Progenitor cell of endocrine pancreas (in vitro differentiated cells): ENCODE measurements around the gene SORCS2. TPM values are rescaled to one million over a fixed set of nuclear protein-coding genes. Genes with fewer than 3 reads are reported as not detected.

Experiments used
- DNase-seq: peaks from one replicate; pipeline ENCODE4 v3.0.0; 2021; ENCODE audit warnings: low spot score; ENCODE audit not compliant: unreplicated experiment
- H3K27ac Mint-ChIP-seq: 2 replicates; pipeline ENCODE4 v1.8.0; 2021; ENCODE audit warnings: mild to moderate bottlenecking, moderate library complexity, mixed read lengths
- H3K27me3 Mint-ChIP-seq: 2 replicates; pipeline ENCODE4 v1.8.0; 2021; ENCODE audit warnings: mixed read lengths
- H3K36me3 Mint-ChIP-seq: 2 replicates; pipeline ENCODE4 v1.8.0; 2022; ENCODE audit warnings: mixed read lengths; ENCODE audit not compliant: insufficient read depth
- H3K4me1 Mint-ChIP-seq: 2 replicates; pipeline ENCODE4 v1.8.0; 2021; ENCODE audit warnings: low read depth, mixed read lengths
- H3K4me3 Mint-ChIP-seq: 2 replicates; pipeline ENCODE4 v1.8.0; 2021; ENCODE audit warnings: low read depth, mild to moderate bottlenecking, moderate library complexity, mixed read lengths
- H3K9me3 Mint-ChIP-seq: 2 replicates; pipeline ENCODE4 v1.8.0; 2021; ENCODE audit warnings: low read depth, mixed read lengths
- total RNA-seq: library from RNA; stranded (reverse); gene quantifications from 2 replicates; pipeline ENCODE4 v1.2.1, GENCODE V29; 2021
- TF ChIP-seq, protein P1 (sequence below): fragments of 200-600 bp; sonication (generic); IDR thresholded peaks from one replicate; pipeline ENCODE4 v1.5.0; 2021; ENCODE audit warnings: antibody characterized with exemption, mild to moderate bottlenecking; ENCODE audit not compliant: unreplicated experiment

The SORCS2 gene
- total RNA-seq, 1 donor from 2014 or later, result 2.2 TPM

DNA sequence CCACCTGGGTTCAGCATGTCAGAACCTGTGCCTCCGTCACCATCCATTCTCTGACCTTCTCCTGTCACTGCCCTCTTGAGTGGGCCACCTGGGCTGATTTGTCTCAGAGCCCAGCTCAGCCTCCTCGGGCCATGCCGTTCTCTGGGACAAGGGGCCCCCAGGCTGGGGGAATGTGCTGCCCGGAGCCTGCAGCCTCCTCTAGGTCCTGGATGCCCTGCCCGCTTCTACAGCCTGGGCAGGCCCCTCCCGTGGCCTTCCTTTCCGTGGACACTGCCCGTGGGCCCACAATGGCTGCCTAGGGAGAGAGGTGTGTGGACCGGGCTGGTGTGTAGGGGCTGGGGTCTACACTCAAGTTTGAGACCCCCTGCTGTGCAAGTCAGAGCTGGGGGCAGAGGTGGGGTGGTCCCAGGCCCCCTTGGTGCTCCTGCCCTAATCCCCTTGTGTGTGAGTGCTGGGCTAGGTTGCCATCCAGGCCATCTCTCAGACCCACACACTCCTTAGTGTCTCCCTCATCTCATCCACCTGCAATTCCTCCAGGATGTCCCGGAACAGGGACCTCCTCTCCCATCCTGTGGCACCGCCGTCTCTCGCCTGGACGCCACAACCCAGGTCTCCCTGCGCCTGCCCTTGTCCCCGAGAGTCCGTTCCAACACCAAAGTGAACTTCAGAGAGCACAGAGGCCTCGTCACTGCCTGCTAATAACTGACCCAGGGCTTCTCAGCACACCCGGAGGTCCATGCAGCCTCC lies 230.0 kb downstream of the SORCS2 start:
- Mint-ChIP-seq H3K27me3 (peaks cover 3% of the 10 kb centered on the region), H3K4me3 (no peak overlapping the region), H3K36me3 (no peaks in the 10 kb centered on the region), H3K27ac (no peak overlapping the region), H3K4me1 (no peaks in the 10 kb centered on the region), H3K9me3 (peaks cover 3% of the 10 kb centered on the region)
- DNase-seq, result no peak
- TF ChIP-seq, protein P1, sequence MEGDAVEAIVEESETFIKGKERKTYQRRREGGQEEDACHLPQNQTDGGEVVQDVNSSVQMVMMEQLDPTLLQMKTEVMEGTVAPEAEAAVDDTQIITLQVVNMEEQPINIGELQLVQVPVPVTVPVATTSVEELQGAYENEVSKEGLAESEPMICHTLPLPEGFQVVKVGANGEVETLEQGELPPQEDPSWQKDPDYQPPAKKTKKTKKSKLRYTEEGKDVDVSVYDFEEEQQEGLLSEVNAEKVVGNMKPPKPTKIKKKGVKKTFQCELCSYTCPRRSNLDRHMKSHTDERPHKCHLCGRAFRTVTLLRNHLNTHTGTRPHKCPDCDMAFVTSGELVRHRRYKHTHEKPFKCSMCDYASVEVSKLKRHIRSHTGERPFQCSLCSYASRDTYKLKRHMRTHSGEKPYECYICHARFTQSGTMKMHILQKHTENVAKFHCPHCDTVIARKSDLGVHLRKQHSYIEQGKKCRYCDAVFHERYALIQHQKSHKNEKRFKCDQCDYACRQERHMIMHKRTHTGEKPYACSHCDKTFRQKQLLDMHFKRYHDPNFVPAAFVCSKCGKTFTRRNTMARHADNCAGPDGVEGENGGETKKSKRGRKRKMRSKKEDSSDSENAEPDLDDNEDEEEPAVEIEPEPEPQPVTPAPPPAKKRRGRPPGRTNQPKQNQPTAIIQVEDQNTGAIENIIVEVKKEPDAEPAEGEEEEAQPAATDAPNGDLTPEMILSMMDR, result no peak

DNA sequence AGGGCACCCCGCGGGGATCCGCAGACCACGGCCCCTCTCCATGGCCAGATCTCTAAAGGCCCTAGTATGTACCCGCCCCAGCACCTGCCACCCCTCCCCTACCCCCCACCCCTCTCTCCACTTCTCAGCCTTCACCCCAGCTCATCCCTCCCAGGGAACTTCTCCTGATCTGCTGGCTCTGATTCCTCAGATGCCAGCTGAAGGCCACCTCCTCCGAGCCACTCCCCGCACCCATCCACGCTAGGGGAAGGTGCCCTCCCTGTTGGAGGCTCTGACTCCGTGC lies 230.5 kb downstream of the SORCS2 start:
- no peak for DNase-seq
- Mint-ChIP-seq H3K27me3 (peaks cover 3% of the 10 kb centered on the region), H3K36me3 (no peaks in the 10 kb centered on the region), H3K27ac (no peak overlapping the region), H3K9me3 (peaks cover 3% of the 10 kb centered on the region), H3K4me1 (peaks cover 1% of the 10 kb centered on the region), H3K4me3 (no peak overlapping the region)
- TF ChIP-seq, protein P1, result no peak

DNA sequence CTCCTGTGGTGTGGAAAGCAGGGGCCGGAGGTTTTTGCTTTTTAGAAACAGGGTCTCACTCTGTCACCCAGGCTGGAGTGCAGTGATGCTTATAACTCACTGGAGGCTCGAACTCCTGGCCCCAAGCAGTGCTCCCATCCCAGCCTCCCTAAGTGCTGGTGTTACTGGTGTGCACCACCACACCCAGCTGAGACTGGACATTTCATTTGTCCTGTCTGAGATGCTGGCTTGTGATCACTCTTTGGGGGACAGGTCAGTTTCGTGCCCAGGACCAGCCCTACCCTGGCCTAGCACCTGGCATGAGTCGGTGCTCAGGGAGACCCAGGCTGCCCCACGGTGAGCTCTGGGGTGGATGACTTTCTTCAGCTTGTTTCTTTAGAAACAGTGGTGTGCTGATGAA lies 231.1 kb downstream of the SORCS2 start:
- TF ChIP-seq, protein P1, result no peak
- Mint-ChIP-seq H3K27me3 (peaks cover 3% of the 10 kb centered on the region), H3K9me3 (no peaks in the 10 kb centered on the region), H3K4me3 (no peak overlapping the region), H3K36me3 (no peaks in the 10 kb centered on the region), H3K4me1 (peaks cover 5% of the 10 kb centered on the region), H3K27ac (no peak overlapping the region)
- no peak for DNase-seq

DNA sequence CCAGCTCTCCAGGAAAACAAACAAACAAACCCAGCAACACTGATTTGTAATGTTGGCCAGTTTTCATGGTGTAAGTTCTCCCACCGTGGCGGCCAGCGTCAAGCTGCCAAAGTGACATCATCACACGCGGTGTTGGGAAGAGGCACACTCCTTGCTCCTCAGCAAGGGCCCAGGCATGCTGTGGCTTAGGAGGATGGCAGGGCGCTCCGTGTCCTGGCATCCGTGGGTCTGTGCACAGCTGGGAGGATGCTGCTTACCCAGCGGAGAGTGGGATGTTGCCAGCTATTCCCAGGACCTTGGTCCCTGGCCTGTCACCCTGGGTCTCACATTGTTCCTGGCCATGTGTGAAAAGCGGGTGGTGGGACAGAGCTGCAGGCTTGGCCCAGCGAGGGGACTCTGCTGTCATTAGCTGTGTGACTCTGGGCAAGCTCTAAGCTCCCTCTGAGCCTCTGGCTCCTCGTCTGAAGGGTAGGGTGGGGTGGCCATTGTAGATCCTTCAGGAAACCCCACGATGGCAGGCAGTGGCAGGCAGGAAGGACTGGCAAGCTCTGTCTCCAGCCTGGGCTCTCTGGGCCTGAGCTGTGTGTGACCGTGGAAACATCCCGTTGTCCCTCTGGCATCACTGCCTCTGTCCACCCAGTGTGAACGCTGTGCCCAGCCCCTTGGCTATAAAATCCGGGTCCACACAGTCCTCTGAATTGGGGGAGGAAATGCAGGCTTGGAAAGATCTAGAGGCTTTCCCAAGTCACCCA lies 231.6 kb downstream of the SORCS2 start:
- no peak for DNase-seq
- no peaks in the 10 kb centered on the region for H3K9me3 Mint-ChIP-seq
- no peaks in the 10 kb centered on the region for H3K36me3 Mint-ChIP-seq
- H3K4me3 Mint-ChIP-seq, result no peak overlapping the region
- H3K27ac Mint-ChIP-seq, result no peak overlapping the region
- peaks cover 8% of the 10 kb centered on the region for H3K4me1 Mint-ChIP-seq
- H3K27me3 Mint-ChIP-seq, result peaks cover 3% of the 10 kb centered on the region
- TF ChIP-seq, protein P1, result no peak

DNA sequence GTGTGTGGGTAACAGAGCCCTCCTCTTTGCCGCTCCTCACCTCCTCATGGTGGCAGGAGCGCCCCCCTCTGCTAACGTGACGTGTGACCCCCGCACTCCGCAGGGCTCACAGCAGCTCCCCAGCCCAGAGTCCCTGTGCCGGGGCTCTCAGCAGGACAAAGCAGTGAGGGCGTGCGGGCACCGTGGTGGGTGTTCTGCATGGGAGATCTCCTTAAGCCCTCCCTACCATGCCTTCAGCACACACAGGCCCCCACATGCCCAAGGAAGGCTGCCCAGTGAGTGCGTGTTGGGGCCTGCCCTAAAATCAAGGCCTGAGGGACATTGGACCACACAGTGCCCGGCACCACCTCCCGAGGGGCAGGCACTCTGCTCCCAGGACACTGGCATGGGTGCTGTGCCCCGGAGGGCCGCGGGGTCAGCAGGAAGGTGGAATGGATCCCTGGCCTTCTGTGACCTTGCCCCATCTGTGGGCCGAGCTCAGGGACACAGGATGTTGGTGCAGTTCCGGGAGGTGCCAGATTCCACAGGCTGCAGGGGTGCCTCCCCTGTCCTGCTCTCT lies 232.3 kb downstream of the SORCS2 start:
- no peaks in the 10 kb centered on the region for H3K9me3 Mint-ChIP-seq
- no peak overlapping the region for H3K4me3 Mint-ChIP-seq
- peaks cover 8% of the 10 kb centered on the region for H3K4me1 Mint-ChIP-seq
- H3K36me3 Mint-ChIP-seq, result no peaks in the 10 kb centered on the region
- H3K27ac Mint-ChIP-seq, result no peak overlapping the region
- DNase-seq, result no peak
- TF ChIP-seq, protein P1, result no peak
- peaks cover 3% of the 10 kb centered on the region for H3K27me3 Mint-ChIP-seq
